HG03571 (cell line): ENCODE data around the gene PUSL1.
A peak's percentile ranks its signal among the peaks of the same experiment; 100 is the strongest.
"Not testable (repeated sequence)": the region's sequence is repeated elsewhere in the genome, so short reads cannot be mapped to it uniquely, and the experiment has no call there.

Experiments
- ATAC-seq: cut with Tn5 transposase; IDR thresholded peaks from one replicate; pipeline ENCODE4 v1.9.1; 2021; ENCODE audit not compliant: unreplicated experiment

PUSL1 gene

GRCh38 chr1:1307261-1307922 lies 1.0 kb upstream of the PUSL1 start:
- ATAC-seq, result peak; percentile 6

DNA sequence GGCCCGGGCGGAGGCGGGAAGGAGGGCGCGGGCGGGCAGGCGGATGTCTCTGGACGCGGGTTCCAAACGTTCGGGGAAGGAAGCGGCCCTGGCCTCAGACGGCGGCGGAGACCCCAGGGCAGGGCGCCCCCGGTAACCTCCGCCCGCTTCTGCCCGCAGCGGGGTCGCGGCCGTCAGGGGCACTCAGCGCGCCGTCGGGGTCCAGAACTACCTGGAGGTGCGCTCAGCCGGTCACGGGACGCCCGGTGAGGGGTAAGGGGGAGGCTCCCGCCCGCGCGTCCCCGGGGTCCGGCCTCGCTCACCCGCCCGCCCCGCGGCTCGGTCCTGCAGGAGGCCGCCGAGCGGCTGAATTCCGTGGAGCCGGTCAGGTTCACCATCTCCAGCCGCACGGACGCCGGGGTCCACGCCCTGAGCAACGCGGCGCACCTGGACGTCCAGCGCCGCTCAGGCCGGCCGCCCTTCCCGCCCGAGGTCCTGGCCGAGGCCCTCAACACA lies 406 bp downstream of the PUSL1 start:
- peak; percentile 6 for ATAC-seq

- no peak for ATAC-seq
These were observed 1.1 kb downstream of the PUSL1 start for GRCh38 chr1:1309251-1310108.

GRCh38 chr1:1310109-1310385 lies 1.6 kb downstream of the PUSL1 start:
- no peak for ATAC-seq

- ATAC-seq, result no peak
These were observed 2.2 kb downstream of the PUSL1 start for GRCh38 chr1:1310476-1311053.

DNA sequence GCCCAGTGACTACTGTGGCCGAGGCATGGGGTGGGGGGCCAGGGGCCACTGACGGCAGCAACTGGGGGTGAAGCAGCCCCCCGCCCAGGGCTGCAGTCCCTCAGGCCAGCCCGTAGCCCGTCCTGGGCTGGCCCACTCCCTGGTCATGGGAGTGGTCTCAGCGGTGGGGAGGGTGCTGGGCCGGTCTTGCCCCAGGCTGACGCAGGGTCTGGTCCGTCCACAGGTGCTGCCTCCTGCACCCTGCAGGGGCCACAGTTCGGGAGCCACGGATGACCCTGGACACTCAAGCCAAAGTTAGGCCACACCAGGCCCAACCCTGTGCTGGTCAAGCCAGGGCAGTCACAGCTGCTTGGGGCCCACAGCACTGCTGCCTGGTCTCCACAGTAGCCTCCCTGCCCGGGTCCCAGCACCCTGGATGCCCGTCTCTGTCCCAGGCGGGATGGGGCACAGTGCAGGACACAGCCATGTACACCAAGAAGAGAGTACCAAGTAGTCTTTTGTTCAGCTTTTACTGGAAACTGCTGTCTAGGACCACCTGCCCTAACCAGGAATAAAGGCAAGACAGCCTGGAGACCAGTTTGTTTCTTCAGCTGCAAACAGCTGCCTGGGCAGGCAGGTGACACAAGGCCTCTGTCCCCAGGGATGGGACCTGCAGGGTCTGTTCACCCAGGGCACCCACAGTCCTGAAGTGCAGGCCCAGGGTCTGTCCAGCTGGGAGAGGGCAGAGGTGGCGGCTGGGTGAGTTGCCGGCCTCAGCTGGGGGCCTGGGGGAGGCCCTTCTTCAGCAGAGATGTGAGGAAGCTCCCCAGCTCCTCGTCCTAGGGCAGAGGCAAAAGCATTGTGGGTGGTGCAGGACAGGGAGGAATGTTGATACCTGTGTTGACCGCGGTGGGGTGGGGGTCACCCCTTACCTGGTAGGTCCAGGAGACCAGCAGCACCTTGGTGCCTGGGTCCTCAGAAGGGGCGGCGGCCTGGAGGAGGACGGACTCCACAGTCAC lies 3.0 kb downstream of the PUSL1 start:
- no peak for ATAC-seq

GRCh38 chr1:1312450-1313314 lies 4.3 kb downstream of the PUSL1 start:
- no peak for ATAC-seq

GRCh38 chr1:1313500-1314236 lies 5.3 kb downstream of the PUSL1 start:
- no peak for ATAC-seq

- ATAC-seq, result no peak
These were observed 5.8 kb downstream of the PUSL1 start for GRCh38 chr1:1314237-1314586.

GRCh38 chr1:1314678-1315335 lies 6.4 kb downstream of the PUSL1 start:
- ATAC-seq, result no peak

DNA sequence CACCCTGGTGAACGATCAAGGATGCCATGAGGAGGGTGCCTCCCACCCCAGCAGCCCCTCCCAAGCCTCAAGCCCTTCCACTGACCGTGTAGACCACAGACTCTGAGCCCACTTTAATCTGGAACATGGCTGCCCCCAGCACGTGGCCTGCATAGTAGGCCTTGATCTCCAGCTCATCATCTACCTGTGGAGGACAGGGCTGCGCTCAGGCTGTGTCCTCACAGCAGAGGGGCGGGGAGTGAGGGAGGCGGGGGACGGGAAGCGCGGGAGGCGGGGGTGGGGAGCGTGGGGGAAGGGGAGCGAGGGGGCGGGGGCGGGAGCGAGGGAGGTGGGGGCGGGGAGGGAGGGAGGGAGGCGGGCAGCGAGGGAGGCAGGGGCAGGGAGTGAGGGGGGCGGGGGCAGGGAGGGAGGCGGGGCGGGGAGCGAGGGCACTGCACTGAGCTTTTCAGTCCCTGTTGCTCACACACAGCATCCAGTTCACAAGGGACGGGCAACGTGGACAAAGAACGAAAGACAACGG lies 7.1 kb downstream of the PUSL1 start:
- ATAC-seq, result no peak

DNA sequence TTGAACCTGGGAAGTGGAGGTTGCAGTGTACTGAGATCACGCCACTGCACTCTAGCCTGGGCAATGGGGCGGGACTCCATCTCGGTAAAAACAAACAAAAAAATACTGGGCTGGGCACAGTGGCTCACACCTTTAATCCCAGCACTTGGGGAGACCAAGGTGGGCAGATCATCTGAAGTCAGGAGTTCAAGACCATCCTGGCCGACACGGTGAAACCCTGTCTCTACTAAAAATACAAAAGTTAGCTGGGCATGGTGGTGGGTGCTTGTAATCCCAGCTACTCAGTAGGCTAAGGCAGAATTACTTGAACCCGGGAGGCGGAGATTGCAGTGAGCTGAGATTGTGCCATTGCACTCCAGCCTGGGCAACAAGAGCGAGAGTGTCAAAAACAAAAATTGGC lies 7.8 kb downstream of the PUSL1 start:
- not testable (repeated sequence) for ATAC-seq

- ATAC-seq, result no peak
These were observed 9.0 kb downstream of the PUSL1 start for GRCh38 chr1:1317420-1317819.

GRCh38 chr1:1318131-1318652 lies 9.8 kb downstream of the PUSL1 start:
- ATAC-seq, result no peak

DNA sequence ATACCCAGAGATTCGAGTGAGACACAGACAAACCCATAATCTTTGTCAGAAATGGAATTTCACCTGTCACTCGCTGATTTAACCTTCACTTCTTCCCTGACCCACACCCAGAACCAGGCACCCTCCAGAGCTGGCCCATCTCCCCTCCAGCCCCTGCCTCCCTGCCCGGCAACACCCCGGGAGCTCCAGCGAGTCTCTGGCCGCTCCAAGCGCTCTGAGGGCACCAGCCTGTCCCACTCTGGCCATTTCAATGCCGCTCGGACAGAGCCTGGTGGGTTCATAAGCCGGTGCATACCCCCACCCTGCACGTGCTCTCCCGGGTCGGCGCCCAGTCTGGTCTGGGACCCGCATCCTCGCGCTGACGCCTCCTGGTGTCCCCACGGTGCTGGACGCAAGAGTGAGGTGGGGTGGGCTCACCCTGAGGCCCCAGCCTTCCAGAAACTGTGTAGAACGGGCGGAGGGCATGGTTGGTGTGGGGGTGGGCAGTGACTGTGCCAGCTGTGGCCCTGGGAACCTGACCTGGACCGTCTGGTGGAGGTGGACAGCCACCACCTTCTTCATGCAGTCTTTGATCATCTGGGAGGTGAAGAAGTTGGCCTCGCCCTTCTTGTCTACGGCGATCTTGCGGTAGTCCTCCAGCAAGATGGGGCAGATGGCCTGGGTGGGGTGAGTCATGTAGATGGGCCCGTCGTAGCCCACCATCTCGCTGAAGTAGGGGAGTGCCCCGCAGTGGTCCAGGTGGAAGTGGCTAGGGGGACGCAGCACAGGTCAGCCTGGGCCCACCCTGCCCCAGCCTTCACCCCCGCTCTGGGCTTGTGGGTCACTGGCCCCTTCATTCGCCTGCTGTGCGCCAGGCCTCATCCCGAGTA lies 10.6 kb downstream of the PUSL1 start:
- no peak for ATAC-seq

DNA sequence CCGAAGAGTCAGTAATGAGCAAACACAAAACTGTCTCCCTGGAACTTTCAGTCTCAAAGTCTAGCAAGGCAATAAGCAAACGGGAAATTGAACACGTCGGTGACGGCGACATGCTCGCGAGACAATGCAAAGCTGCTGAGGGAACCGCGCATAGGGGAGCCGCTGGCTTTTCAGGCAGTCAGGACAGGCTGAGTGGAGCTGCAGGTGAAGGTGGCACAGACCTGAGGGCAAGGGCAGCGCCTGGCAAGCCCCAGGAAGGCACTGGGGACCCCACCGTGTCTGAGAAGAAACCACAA lies 11.2 kb downstream of the PUSL1 start:
- no peak for ATAC-seq

DNA sequence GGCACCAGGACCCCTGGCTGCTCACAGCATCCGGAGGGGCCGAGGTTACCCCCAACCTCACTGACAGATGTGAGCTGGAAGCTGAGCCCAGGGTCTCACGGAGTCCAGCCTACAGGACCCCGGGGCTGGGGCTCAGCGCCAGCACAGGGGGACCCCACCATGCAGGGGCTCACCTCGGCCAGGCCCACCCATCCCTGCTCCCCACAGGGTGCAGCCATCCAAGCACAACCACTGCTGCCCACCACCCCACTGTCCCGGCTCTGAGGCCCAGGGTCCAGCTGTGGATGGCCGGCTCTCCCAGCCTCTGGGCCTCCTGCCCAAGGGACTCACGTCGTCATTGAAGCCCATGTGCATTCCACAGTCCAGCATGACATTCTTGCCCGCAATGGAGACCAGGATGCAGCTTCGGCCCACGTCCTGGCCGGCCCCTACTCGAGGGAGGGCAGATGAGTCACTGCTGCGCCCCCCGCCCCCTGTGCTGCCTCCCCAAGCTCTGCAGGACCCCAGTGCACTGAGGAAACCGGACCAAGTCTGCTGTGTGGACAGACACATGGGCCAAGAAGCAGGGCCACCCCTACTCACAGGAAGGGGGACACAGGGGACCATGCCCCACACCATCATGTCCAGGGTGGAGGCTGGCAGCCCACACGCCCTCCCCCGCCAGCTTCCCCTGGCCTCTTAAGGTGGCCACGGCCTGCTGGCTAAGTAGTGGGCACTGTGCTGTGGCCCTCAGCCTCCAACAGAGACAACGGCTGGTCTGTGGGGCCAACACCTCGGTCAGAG lies 12.5 kb downstream of the PUSL1 start:
- ATAC-seq, result no peak
